HG03571 (cell line): ENCODE results near the gene EVA1A.

Experiments used
- ATAC-seq: cut with Tn5 transposase; IDR thresholded peaks from one replicate; pipeline ENCODE4 v1.9.1; 2021; ENCODE audit not compliant: unreplicated experiment

EVA1A gene

GRCh38 chr2:75545387-75545786, 15.4 kb downstream of the EVA1A start:
- no peak for ATAC-seq

GRCh38 chr2:75543446-75543845, 17.3 kb downstream of the EVA1A start:
- no peak for ATAC-seq

- ATAC-seq = no peak
These were observed 19.3 kb downstream of the EVA1A start for GRCh38 chr2:75541430-75541829.

GRCh38 chr2:75540994-75541393, 19.7 kb downstream of the EVA1A start:
- no peak for ATAC-seq

GRCh38 chr2:75539955-75540716, 20.6 kb downstream of the EVA1A start:
- ATAC-seq = no peak

GRCh38 chr2:75538521-75539490, 21.9 kb downstream of the EVA1A start:
- ATAC-seq = no peak

GRCh38 chr2:75537658-75538057, 23.1 kb downstream of the EVA1A start:
- no peak for ATAC-seq

- ATAC-seq = no peak
These were observed 27.6 kb downstream of the EVA1A start for GRCh38 chr2:75533135-75533534.

GRCh38 chr2:75532488-75532887, 28.3 kb downstream of the EVA1A start:
- ATAC-seq = no peak

- no peak for ATAC-seq
These were observed 32.3 kb downstream of the EVA1A start for GRCh38 chr2:75528221-75528977.

- ATAC-seq = no peak
These were observed 33.1 kb downstream of the EVA1A start for GRCh38 chr2:75527676-75528075.

- no peak for ATAC-seq
These were observed 33.9 kb downstream of the EVA1A start for GRCh38 chr2:75526842-75527241.

- no peak for ATAC-seq
These were observed 35.1 kb downstream of the EVA1A start for GRCh38 chr2:75525434-75526310.

GRCh38 chr2:75524276-75524911, 36.3 kb downstream of the EVA1A start:
- ATAC-seq = no peak

GRCh38 chr2:75523313-75524275, 37.1 kb downstream of the EVA1A start:
- no peak for ATAC-seq

- no peak for ATAC-seq
These were observed 38.0 kb downstream of the EVA1A start for GRCh38 chr2:75522543-75523312.

- no peak for ATAC-seq
These were observed 39.4 kb downstream of the EVA1A start for GRCh38 chr2:75521225-75521872.
